HEK293T (cell line): ENCODE data around the gene TMEM165.

Experiments
- CTCF ChIA-PET: fragments of 350-600 bp; formaldehyde crosslinking; extraction: SDS; loops from one replicate; lab custom pipeline; 2021; ENCODE audit warnings: antibody characterized with exemption, inconsistent platforms; lab: Yijun Ruan, JAX
- POLR2A ChIA-PET: fragments of 350-600 bp; formaldehyde crosslinking; extraction: SDS; loops from one replicate; lab custom pipeline; 2020; ENCODE audit warnings: antibody characterized with exemption, inconsistent platforms; lab: Yijun Ruan, JAX
- DNase-seq: peaks from one replicate; pipeline ENCODE4 v3.0.0; 2012; ENCODE audit warnings: mixed read lengths; ENCODE audit errors: extremely low spot score
- ARNT ChIP-seq: fragments of 450-650 bp; IDR thresholded peaks from 2 replicates; pipeline ENCODE4 v1.6.1; 2017; ENCODE audit warnings: mild to moderate bottlenecking
- BHLHE40 ChIP-seq: fragments of 450-650 bp; IDR thresholded peaks from 2 replicates; pipeline ENCODE4 v1.6.1; 2016; ENCODE audit warnings: mild to moderate bottlenecking, moderate library complexity, borderline replicate concordance
- CTBP1 ChIP-seq: fragments of 450-650 bp; IDR thresholded peaks from 2 replicates; pipeline ENCODE4 v1.6.1; 2016; ENCODE audit warnings: borderline replicate concordance
- ELF4 ChIP-seq: fragments of 450-650 bp; IDR thresholded peaks from 2 replicates; pipeline ENCODE4 v1.6.1; 2017; ENCODE audit warnings: antibody characterized with exemption
- FOXA1 ChIP-seq: fragments of 450-650 bp; IDR thresholded peaks from 2 replicates; pipeline ENCODE4 v1.6.1; 2016; ENCODE audit warnings: mild to moderate bottlenecking
- FOXK2 ChIP-seq: fragments of 450-650 bp; IDR thresholded peaks from 2 replicates; pipeline ENCODE4 v1.6.1; 2016; ENCODE audit warnings: mild to moderate bottlenecking
- FOXM1 ChIP-seq: fragments of 450-650 bp; IDR thresholded peaks from 2 replicates; pipeline ENCODE4 v1.6.1; 2017; ENCODE audit warnings: mild to moderate bottlenecking, borderline replicate concordance
- HDGF ChIP-seq: fragments of 450-650 bp; IDR thresholded peaks from 2 replicates; pipeline ENCODE4 v1.6.1; 2017; ENCODE audit warnings: antibody characterized with exemption, borderline replicate concordance
- L3MBTL2 ChIP-seq: fragments of 450-650 bp; conservative IDR thresholded peaks from 2 replicates; pipeline ENCODE4 v1.6.1; 2016; ENCODE audit warnings: mild to moderate bottlenecking
- LEF1 ChIP-seq: fragments of 450-650 bp; IDR thresholded peaks from 2 replicates; pipeline ENCODE4 v1.6.1; 2017; ENCODE audit warnings: mild to moderate bottlenecking, borderline replicate concordance
- NFRKB ChIP-seq: fragments of 450-650 bp; IDR thresholded peaks from 2 replicates; pipeline ENCODE4 v1.6.1; 2016; ENCODE audit warnings: mild to moderate bottlenecking, moderate library complexity
- PKNOX1 ChIP-seq: fragments of 450-650 bp; IDR thresholded peaks from 2 replicates; pipeline ENCODE4 v1.6.1; 2016
- SP1 ChIP-seq: fragments of 450-650 bp; IDR thresholded peaks from 2 replicates; pipeline ENCODE4 v1.6.1; 2017
- SUZ12 ChIP-seq: fragments of 450-650 bp; IDR thresholded peaks from 2 replicates; pipeline ENCODE4 v1.6.1; 2016; ENCODE audit warnings: mild to moderate bottlenecking
- TARDBP ChIP-seq: fragments of 450-650 bp; IDR thresholded peaks from 2 replicates; pipeline ENCODE4 v1.6.1; 2016
- ZNF384 ChIP-seq: fragments of 450-650 bp; IDR thresholded peaks from 2 replicates; pipeline ENCODE4 v1.6.1; 2016

TMEM165 gene

GRCh38 chr4:55437356-55437796 lies 41.6 kb downstream of the TMEM165 start:
- ChIA-PET POLR2A (no interaction called here), CTCF (no interaction called here)
- TF ChIP-seq FOXM1 (no peak), ARNT (no peak), SP1 (no peak), ELF4 (no peak), NFRKB (no peak), FOXA1 (no peak), CTBP1 (no peak), ZNF384 (no peak), SUZ12 (no peak), FOXK2 (no peak)
- DNase-seq: no peak

- TF ChIP-seq BHLHE40: no peak
- TF ChIP-seq NFRKB: no peak
- TF ChIP-seq FOXK2: no peak
- TF ChIP-seq ARNT: no peak
- no peak for TF ChIP-seq FOXM1
- no peak for TF ChIP-seq LEF1
- TF ChIP-seq CTBP1: no peak
- no peak for TF ChIP-seq ZNF384
- no peak for TF ChIP-seq SUZ12
- no peak for TF ChIP-seq SP1
- no peak for TF ChIP-seq FOXA1
- TF ChIP-seq TARDBP: no peak
- no peak for TF ChIP-seq HDGF
- TF ChIP-seq ELF4: no peak
- no peak for TF ChIP-seq L3MBTL2
- no peak for TF ChIP-seq PKNOX1
- CTCF ChIA-PET: no interaction called here
- POLR2A ChIA-PET: no interaction called here
- DNase-seq: no peak
Observed at GRCh38 chr4:55437823-55438222, 42.1 kb downstream of the TMEM165 start.

- TF ChIP-seq NFRKB: no peak
- TF ChIP-seq FOXA1: no peak
- TF ChIP-seq L3MBTL2: no peak
- no peak for TF ChIP-seq HDGF
- TF ChIP-seq ELF4: no peak
- no peak for TF ChIP-seq SUZ12
- no peak for TF ChIP-seq FOXK2
- no peak for TF ChIP-seq CTBP1
- ChIA-PET POLR2A (no interaction called here), CTCF (interaction anchor here (0.6 kb wide), 1 partner anchor 118 kb away, joined by 3 read pairs; no protein-coding TSS in a partner anchor)
- DNase-seq: no peak
Observed at GRCh38 chr4:55438314-55438713, 42.6 kb downstream of the TMEM165 start.

- ChIA-PET CTCF (interaction anchor here (0.6 kb wide), 1 partner anchor 118 kb away, joined by 3 read pairs; no protein-coding TSS in a partner anchor), POLR2A (no interaction called here)
- TF ChIP-seq FOXK2: no peak
- no peak for TF ChIP-seq TARDBP
- TF ChIP-seq SP1: no peak
- no peak for TF ChIP-seq HDGF
- TF ChIP-seq LEF1: no peak
- no peak for TF ChIP-seq FOXA1
- TF ChIP-seq CTBP1: no peak
- TF ChIP-seq SUZ12: no peak
- TF ChIP-seq FOXM1: no peak
- no peak for TF ChIP-seq ARNT
- TF ChIP-seq L3MBTL2: no peak
- no peak for TF ChIP-seq PKNOX1
- TF ChIP-seq BHLHE40: no peak
- TF ChIP-seq NFRKB: no peak
- no peak for TF ChIP-seq ZNF384
- TF ChIP-seq ELF4: no peak
- no peak for DNase-seq
Observed at GRCh38 chr4:55439023-55439422, 43.3 kb downstream of the TMEM165 start.

GRCh38 chr4:55440786-55441185 lies 45.0 kb downstream of the TMEM165 start:
- ChIA-PET POLR2A (no interaction called here), CTCF (no interaction called here)
- no peak for DNase-seq
- TF ChIP-seq FOXA1: no peak
- TF ChIP-seq FOXK2: no peak
- no peak for TF ChIP-seq SP1
- TF ChIP-seq NFRKB: no peak
- no peak for TF ChIP-seq ELF4
- no peak for TF ChIP-seq FOXM1
- TF ChIP-seq ARNT: no peak
- no peak for TF ChIP-seq SUZ12
- TF ChIP-seq HDGF: no peak
- TF ChIP-seq LEF1: no peak
- no peak for TF ChIP-seq TARDBP
- TF ChIP-seq BHLHE40: no peak

- CTCF ChIA-PET: no interaction called here
Observed at GRCh38 chr4:55442541-55442940, 46.8 kb downstream of the TMEM165 start.

More at GRCh38 chr4:55442541-55442940, 46.8 kb downstream of the TMEM165 start:
- TF ChIP-seq TARDBP (no peak), L3MBTL2 (no peak), ARNT (no peak), FOXA1 (no peak), CTBP1 (no peak), LEF1 (no peak), ZNF384 (no peak), HDGF (no peak)
- no peak for DNase-seq
- POLR2A ChIA-PET: no interaction called here
